HG03442 (cell line): ENCODE data around the gene MXD4.

Experiments used
- ATAC-seq: cut with Tn5 transposase; IDR thresholded peaks from one replicate; pipeline ENCODE4 v1.9.1; 2021; ENCODE audit warnings: mild to moderate bottlenecking, moderate library complexity; ENCODE audit not compliant: unreplicated experiment

Gene MXD4

DNA sequence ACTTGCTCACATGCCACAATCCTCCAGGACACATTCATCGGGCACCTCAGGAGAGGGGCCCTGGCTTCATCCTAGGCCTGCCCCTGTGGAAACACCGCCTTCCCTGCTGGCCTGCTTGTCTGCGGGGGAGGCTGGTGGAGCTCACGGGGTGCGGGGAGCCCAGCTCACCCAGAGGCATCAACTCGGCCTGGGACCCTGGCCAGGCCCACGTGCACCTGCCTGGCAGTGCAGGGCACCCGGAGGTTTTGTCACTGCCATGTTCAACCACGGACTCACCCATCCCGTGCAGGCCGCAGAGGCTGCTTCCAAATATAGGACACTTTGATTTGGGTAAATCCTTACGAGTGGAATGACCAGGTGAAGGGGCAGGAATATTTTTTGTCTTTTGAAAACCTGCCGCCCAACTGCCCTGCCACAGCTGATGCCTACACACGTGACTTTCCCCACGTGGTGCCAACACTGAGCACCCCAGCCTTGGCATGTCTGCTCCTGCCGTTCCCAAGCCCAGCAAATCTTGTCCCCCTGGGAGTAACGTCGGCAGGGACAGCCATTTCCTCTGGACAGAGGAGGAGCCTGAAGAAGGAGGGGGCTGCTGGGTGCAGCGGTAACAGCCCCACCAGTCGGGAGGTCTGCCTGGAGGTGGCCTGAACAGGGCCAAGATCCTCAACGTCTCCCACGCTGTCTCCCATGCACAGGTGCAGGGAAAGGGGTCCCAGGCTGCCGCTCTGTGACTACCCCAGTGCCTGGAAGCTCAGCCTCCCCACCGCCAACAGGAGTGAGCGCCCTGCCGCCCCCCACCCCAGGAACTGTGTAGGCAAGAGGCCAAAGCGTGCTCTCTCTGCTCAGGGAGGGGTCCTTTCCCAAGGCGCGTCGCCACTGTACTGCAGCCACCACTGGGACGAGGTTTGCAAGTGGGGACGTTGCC is 8.5 kb downstream of the MXD4 start:
- ATAC-seq = no peak

DNA sequence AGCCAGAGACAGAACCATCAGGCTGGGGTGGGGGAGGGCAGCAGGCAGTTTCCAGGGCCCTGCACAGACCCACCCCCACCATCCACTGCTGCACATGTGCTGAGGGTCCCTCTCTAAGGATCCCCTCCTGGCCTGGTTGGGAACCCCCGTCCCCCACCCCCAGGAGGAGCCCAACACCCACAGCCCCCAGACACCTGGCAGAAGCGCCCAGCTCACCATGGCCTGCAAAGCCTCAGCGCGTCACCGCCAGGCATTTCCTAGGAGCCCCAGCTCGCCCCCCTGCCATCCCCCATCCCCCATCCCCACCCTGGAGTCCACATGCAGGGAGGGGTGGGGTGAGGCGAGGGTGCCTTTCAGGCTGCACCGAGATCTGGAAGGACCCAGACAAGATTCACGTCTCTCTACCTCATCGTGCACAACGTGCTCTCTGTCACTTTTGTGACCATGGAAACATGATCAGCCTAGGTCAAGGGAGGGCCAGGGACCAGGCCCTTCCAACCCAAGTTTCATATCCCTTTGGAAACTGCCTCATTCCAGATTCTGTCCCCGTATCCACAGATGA is 9.3 kb downstream of the MXD4 start:
- no peak for ATAC-seq

DNA sequence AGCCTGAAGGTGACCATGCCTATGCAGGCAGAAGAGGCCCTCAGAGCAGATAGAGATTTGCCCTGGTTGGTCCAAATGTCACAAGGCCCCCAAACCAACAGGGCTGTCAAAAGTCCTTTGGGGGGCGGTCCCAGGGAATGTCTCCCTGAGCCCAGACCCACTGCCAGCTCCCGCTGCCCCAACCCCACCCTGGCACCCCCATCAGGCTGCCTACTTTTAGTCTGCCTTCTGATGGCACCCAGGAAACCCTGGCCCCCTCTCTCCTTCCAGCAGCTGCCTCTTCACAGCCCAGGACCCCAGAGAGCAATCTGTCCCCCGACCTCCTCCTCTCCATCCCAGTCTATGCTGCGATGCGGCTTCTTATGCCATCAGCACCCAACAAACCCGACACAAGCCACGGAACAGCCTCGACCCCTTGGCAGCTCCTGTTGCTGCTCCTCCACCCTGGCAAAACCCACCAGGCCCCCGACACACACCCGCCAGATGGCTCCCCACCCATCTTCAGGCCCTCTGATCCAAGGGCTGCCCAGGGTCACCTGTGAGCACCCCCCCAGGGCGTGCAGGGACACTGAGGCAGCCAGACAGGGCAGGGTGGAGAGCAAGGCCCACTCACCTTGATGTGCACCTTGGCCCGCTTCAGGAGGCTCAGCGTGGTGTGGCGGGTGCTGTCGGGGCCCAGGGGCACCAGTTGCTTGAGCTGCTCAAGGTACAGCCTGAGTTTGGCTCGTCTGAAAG is 9.9 kb downstream of the MXD4 start:
- ATAC-seq = no peak

DNA sequence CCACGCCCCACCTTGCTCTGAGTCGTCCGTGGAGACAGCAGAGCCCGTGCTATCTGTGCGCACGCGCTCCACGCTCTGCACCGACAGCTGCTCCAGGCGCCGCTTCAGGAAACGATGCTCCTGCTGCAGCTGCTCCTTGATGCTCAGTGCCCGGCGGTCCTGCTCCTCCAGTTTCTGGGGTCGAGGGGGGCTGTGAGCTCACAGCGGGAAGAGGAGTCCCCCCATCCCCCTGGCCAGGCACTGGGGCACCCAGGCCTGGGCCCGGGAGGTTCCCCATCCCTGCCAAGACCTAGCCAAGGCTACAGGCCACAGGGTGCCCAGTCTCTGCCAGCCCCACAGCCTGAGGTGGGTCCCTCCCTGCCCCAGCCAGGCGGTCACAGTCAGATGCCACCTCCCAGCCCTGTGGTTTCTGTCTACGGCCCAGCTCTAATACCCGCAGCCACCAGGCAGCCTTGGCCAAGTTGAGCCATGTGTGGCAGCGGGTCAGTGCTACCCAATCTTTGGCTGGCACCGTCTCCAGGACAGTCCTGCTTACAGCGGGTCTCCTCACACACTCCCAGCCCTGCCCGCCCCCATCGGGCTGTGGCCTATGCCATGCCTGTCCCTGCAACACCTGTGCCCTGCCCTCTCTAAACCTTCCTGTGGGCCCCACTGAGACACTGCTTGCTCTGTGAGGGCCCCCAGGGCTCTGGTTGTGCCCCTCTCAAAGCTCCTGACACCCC is 10.7 kb downstream of the MXD4 start:
- no peak for ATAC-seq

DNA sequence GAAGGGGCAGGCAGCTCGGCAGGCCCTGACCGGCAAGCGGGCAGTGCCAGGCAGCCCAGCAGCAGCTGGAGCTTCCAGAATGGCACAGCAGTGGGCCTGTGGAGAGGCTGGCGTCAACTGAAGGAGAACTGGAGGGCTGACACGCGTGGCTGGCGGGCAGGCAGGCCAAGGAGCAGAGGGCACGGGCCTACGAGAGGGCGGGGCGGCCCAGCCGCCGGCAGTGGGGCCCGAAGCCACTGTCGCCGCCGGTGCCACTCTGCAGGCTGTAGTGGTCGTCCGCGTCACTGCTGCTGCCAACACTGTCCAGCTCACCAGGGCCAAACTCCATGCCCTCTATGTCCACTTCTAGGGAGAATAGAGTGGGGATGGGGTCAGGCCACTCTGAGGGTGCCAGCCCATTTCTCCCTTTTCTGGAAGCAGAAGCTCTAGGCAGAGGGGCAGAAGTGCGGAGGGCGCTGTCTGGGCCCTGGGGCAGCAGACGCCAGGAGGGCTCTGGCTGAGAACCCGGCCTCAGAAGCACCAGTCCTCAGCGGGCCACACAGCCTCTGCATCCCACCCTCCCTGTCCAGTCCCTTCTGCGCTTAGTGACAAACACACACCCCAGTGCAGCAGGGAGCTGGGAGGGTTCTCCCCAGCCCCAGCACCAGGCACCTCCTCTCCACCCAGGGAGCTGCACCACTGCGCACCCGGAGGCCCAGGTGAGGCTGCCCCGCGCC is 11.4 kb downstream of the MXD4 start:
- no peak for ATAC-seq

DNA sequence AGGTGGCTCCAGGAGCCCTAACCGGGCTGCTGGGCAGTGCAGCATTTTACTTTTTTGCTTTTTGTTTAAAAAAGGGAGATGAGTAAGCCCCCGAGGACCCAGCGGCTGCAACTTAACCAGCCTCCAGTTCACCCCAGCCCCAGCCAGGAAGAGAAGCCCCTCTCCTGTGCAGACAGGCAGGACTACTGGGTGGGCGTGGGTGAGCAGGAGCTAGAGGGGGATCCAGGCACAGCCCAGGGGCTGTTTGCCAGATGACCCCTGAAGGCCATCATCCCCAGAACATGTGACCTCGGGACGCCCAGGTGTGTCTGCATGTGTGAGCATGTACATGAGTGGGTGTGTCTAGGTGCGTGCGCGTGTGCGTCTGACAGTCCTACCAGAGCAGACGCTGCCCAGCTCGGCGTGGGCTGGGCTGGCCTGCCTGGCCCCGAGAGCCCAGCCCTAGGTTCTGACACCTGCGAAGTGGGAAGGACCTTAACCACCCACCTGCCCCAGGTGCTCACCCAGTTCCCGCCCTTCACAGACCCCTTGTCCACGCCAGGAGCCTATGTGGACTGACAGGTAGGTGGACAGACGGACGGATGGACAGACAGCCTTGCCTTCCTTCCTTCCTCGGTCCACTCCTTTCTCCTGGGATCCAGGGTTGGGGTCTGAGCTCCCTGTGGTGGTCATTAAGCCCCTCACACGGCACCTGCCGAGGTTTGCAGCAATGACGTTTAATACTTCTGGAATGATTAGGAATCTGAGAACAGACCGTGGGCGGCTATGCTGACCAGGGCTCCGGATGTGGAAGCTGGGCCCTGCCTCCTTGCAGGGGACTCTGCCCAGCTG is 12.2 kb downstream of the MXD4 start:
- no peak for ATAC-seq

DNA sequence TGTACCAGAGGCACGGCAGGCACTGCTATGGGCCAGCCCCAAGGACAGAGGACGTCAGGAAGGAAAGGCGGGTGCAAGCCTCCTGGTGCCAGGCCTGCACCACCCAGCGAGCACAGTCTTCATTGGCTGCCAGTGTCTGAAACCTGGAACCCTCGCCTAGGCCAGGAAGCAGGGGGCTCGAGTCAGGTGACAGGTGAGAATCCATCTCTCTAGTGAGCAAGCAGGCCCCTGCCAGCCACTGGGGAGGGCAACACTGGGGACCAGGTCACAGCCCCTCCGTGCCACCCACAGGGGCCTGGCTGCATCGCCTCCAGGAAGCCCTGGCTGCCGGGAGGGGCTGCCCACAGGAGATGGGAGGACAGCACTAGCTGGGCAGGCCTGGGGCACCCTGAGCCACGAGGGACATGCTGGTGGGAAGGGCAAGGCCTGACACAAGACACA is 13.1 kb downstream of the MXD4 start:
- ATAC-seq = no peak

DNA sequence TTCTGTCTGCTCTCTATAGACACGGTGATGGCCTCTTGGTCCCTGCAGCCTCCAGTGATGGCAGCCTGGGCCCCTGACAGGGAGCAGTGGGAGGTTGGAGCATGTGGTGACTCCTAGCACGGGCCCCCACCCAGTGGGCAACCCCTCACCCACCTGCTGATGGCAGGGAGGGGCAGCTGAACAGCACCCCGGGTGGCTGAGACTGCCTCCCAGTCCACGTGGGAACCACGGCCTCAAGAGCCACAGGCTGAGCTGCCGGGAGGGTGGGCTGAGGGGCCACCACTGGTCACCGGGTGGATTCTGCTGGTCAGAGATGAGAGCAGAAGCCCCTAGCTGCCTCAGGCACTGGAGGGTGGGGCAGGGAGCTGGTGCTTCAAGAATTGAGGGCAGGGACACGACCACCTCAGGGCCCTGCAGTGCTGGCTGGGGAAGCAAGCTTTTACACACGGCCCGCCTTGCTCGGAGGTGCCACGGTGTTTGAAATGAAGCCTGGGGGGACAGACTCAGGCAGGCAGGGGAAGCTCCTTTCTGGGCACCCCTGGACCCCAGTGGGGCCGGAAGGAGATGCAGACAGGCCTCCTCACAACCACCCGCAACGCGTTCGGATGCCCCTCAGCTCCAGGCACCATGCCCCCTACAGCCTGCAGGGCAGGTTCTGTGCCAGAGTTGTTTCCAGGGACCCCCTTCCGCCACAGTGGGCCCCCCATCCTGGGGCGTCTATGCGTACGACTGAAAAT is 13.7 kb downstream of the MXD4 start:
- no peak for ATAC-seq

DNA sequence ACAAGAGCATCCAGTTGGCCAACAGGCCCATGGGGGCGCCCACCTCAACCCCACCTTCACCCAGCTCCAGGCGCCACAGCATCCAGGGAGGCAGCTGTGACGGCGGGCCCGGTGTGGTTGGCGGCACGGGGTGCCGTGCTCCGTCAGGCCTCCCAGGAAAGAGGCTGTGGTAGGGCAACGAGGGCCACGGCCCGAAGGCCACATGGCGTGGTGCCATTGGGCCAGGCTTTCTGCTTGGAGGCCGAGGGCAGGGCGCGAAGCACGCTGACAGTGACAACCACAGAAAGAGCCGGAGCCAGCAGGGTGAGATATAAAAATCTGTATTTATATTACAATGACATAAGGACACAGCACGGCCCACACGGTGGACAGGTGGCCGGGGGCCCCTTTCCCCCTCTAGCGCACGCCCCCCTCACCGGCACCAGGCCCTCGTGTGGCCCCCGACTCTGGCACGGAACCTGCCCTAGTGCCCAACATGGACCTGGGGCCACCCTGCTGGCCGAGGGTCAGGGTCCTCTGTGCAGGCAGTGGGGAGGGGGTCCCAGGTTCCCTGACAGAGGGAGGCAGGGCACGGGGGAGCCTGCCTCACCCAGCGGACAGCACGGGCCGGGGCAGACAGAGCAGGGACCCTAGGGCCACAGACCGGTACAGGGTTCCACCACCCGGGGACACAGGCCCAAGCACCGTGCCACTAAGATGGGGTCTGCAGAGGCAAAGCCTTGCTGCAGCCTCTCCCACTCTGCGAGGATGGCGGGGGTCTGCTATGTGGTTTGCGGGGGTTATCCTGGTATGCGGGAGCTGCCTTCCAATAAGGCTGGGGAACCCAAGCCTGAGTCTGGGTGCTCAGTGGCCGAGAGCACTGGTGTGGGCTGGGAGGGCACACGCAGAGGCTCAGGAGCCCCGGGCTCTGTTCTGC is 14.5 kb downstream of the MXD4 start:
- ATAC-seq = no peak

DNA sequence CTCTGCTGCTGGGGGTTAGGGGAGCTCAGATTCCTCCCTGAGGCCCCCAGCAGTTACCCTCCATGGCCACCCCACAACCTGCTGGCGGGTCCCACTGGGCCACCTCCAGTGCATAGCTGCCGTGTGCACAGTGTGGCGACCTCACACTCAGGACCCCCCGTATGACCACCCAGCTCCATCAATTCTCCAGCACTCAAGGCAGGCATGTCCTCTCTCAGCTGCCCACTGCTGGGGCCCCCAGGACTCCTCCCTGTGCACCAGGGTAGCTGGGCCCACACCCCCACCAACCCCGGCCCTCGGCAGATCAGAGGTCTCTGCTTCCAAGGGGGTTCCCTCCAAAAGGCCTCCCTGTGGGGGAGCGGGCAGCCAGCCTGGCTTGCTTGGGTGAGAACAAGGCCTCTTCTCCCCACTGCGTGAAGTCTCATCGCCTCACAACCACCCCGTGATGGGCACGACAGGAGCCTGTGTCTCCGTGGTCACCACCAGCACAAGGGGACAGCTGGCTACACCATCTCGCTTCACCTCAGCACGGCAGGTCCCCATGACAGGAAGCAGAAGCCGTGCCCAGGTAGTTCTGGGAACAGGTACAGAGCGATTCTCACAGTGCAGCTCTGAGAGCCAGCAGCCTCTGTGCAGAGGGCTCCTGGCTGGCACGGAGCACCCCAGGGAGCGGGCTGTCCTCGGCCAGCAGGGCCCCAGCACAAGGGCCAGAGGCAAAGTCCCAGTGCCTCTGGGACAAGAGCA is 15.4 kb downstream of the MXD4 start:
- ATAC-seq = no peak

DNA sequence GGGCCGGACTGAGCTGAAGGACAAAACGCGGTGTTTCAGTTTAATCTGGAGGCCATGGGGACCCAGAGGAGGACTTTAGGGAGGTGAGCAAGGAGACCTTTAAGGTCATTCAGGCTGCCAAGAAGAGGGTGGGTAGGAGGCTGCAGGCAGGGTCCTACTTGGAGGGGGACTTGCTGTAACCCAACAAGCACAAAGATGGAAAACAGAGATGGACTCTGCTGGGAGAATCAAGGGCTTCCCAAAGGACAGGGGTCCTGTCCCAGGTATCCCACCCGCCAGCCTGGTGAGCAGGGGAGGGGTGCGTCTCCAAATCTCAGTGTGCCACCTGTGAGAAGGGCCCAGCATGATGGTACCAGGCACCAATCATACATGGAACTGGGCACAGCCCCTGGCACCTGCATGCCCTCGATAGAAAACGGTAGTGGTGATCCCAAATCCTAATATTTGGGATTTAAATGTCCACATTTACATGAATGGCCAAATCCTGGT is 16.1 kb downstream of the MXD4 start:
- no peak for ATAC-seq

DNA sequence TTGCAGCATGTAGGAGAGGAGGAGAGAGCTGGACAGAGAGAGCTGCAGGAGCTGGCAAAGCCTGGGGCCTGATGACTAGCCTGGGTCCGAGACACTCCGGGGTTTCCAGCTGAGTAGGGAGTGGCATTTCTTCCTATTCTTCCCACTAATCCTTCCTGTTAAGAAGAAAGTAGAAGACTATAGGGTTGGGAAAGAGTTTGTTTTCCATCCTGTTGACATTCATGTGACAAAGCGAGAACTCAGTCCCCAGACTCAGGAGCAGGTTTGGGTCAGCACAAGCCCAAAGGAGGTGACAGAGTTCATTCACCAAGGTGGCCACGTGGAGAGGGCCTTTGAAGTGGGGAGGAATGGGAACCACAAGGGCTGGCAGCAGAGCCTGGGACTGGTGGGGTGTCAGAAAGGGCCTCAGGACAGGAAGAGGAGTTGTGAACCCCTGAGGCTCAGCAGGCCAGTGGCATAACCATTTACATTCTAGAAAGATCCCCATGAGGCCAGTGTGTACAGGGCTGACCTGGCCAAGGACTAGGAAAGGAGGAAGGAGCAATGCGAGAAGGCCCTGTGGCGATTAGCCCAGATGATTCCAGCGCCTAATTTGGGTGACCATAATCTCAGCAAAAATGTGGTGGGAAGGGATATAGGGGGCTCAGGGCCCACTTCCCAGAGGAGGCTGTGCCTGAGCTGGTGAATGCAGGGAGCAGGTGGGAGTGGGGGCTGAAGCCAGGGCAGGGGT is 16.7 kb downstream of the MXD4 start:
- ATAC-seq = no peak

DNA sequence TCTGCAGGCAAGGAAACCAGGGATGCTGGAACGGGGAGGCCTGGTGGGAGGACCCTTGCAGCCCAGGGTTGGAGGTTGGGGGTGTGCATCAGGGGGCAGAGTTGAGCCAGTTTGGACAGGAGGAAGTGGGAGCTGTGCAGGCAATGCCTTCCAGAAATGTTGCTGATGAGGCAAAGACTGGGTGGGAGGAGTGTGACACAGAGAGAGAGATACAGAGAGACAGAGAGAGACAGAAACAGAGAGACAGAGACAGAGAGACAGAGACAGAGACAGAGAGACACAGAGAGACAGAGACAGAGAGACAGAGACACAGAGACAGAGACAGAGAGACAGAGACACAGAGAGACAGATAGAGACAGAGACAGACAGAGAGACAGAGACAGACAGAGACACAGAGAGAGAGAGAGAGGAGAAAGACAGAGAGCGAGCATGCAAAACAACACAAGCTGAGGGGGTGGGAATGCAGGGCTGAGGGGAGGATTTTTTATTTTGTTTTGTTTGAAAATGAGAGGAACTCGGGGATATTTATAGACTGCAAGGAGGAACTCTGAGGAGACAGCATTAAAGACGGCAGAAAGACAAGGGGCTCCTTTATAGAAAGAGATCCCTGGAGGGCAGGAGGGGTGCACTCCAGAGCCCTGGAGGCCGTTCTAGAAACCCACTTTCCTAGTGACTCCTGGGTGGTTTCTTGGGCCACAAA is 18.1 kb downstream of the MXD4 start:
- ATAC-seq = no peak

DNA sequence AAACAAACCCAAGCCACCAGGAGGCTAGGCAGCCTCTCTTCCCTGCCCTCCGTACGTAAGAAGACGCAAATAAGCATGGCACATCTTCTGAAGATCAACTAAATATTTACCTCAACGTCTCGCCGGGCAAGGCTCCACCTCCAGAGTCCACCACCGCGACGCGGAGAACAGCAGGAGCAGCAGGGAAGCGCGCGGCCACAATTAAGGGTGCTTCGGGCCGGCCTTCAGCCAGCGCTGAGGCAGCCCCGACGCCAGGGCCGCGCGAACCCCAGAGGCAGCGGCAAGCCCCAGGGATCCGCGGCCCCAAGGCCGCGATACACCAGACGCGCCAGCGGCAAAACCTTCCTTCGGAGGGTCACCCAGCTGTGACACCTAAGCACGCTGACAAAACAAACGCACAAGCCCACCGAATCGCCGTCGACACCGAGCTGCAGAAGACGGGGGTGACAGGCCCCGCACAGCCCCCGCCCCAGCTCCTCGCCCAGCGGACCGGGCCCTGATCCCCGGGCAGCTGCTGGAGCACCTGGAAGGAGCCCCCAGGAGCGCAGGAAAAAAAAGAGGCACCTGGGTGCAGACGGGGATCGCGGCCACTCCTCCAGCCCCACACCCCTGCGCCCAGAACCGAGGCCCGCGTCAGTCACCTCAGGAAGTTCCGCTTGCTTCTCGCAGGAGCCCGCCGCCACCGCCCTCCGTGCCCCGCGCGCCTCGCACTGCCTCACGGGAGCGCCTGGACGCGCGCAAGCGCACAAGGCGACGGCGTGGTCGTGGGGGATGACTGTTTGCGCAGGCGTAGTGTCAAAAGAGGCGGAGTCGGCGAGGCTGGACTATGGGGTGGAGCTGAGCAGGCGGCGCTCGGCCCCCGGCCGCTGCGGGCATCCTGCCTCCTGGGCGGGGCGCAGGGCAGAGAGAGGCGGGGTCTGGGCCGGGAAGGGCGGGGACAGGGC is 20.2 kb downstream of the MXD4 start, which contains the start of the genes HAUS3 and POLN:
Gene HAUS3 (minus strand): TSS at position 712 of the 944 bp plus-strand sequence. CDS start 1,175 bp downstream, outside the sequence.
Gene POLN (minus strand): TSS at position 712 of the 944 bp plus-strand sequence. CDS start 12,890 bp downstream, outside the sequence.
- ATAC-seq = peak; percentile 90
